Activated CD4-positive, alpha-beta T cell treated with anti-CD3 and anti-CD28 coated beads, Interleukin-2, amount 10 ng/mL, durations not matched to agents 24 days and 14 days (primary cell): ENCODE results near the gene IL12RB1. TPM values are rescaled to one million over a fixed set of nuclear protein-coding genes. Genes with fewer than 3 reads are reported as not detected.
A peak's percentile ranks its signal among the peaks of the same experiment; 100 is the strongest.

Source experiments
- DNase-seq: peaks from one replicate; pipeline ENCODE4 v3.0.0; 2022
- H3K27ac Mint-ChIP-seq: one replicate; pipeline ENCODE4 v1.8.0; 2022; ENCODE audit warnings: mild to moderate bottlenecking, mixed read lengths
- H3K27me3 Mint-ChIP-seq: one replicate; pipeline ENCODE4 v1.8.0; 2022; ENCODE audit warnings: mixed read lengths
- H3K36me3 Mint-ChIP-seq: one replicate; pipeline ENCODE4 v1.8.0; 2022; ENCODE audit warnings: low read depth, mild to moderate bottlenecking, mixed read lengths
- H3K4me1 Mint-ChIP-seq: one replicate; pipeline ENCODE4 v1.8.0; 2021; ENCODE audit warnings: mixed read lengths
- H3K4me3 Mint-ChIP-seq: one replicate; pipeline ENCODE4 v1.8.0; 2022; ENCODE audit warnings: mild to moderate bottlenecking, moderate library complexity, mixed read lengths
- H3K9me3 Mint-ChIP-seq: one replicate; pipeline ENCODE4 v1.8.0; 2021; ENCODE audit warnings: mixed read lengths
- intact Hi-C: fragments of 100-400 bp; cut with micrococcal nuclease; formaldehyde crosslinking; loops from one replicate; pipeline ENCODE4 v1.15.1; 2023
- total RNA-seq: library from RNA; stranded (reverse); gene quantifications from 2 replicates; pipeline ENCODE4 v1.2.3, GENCODE V29; 2022

Gene IL12RB1
- 37.0 and 38.8 TPM in 2 replicates for total RNA-seq

- H3K9me3 Mint-ChIP-seq, result peaks cover 13% of the 10 kb centered on the region
- peaks cover 27% of the 10 kb centered on the region for H3K36me3 Mint-ChIP-seq
- DNase-seq, result peak; percentile 93
- H3K27me3 Mint-ChIP-seq, result no peaks in the 10 kb centered on the region
- peak within 1 kb of the TSS; percentile 99 for H3K27ac Mint-ChIP-seq
- H3K4me1 Mint-ChIP-seq, result peaks cover 59% of the 10 kb centered on the region
- intact Hi-C loops, result loop anchor here (5.0 kb wide), 3 partner anchors 64 to 239 kb away; partner anchors contain the start of gene JAK3
- H3K4me3 Mint-ChIP-seq, result peak within 1 kb of the TSS; percentile 99
Measured at GRCh38 chr19:18086590-18087138, at the start of gene IL12RB1. Gene IL12RB1 (minus strand): TSS chr19:18086934. CDS start chr19:18086823, 111 bp downstream.

- Mint-ChIP-seq H3K4me3 (no peak overlapping the region), H3K9me3 (no peaks in the 10 kb centered on the region), H3K27ac (no peak overlapping the region), H3K27me3 (no peaks in the 10 kb centered on the region), H3K4me1 (no peaks in the 10 kb centered on the region), H3K36me3 (peaks cover 44% of the 10 kb centered on the region)
- intact Hi-C loops, result no loop called here
- DNase-seq, result no peak
Measured at GRCh38 chr19:18135712-18136584, 49.2 kb upstream of the IL12RB1 start.

- H3K27me3 Mint-ChIP-seq, result no peaks in the 10 kb centered on the region
- peaks cover 7% of the 10 kb centered on the region for H3K4me1 Mint-ChIP-seq
- H3K9me3 Mint-ChIP-seq, result no peaks in the 10 kb centered on the region
- no peak overlapping the region for H3K4me3 Mint-ChIP-seq
- H3K36me3 Mint-ChIP-seq, result peaks cover 40% of the 10 kb centered on the region
- intact Hi-C loops, result no loop called here
- no peak for DNase-seq
- H3K27ac Mint-ChIP-seq, result no peak overlapping the region
Measured at GRCh38 chr19:18131841-18132596, 45.3 kb upstream of the IL12RB1 start.

- Mint-ChIP-seq H3K36me3 (peaks cover 36% of the 10 kb centered on the region), H3K9me3 (no peaks in the 10 kb centered on the region), H3K27ac (no peak overlapping the region), H3K4me1 (peaks cover 7% of the 10 kb centered on the region), H3K27me3 (no peaks in the 10 kb centered on the region), H3K4me3 (no peak overlapping the region)
- DNase-seq, result no peak
- intact Hi-C loops, result no loop called here
Measured at GRCh38 chr19:18130523-18131242, 43.9 kb upstream of the IL12RB1 start.

- H3K27ac Mint-ChIP-seq, result no peak overlapping the region
- intact Hi-C loops, result no loop called here
- DNase-seq, result no peak
- no peaks in the 10 kb centered on the region for H3K9me3 Mint-ChIP-seq
- H3K4me3 Mint-ChIP-seq, result no peak overlapping the region
- peaks cover 7% of the 10 kb centered on the region for H3K4me1 Mint-ChIP-seq
- no peaks in the 10 kb centered on the region for H3K27me3 Mint-ChIP-seq
- peaks cover 33% of the 10 kb centered on the region for H3K36me3 Mint-ChIP-seq
Measured at GRCh38 chr19:18128805-18129204, 42.1 kb upstream of the IL12RB1 start.

- Mint-ChIP-seq H3K4me3 (no peak overlapping the region), H3K27me3 (no peaks in the 10 kb centered on the region), H3K27ac (peak overlapping the region; percentile 48), H3K4me1 (peaks cover 7% of the 10 kb centered on the region), H3K9me3 (no peaks in the 10 kb centered on the region), H3K36me3 (peaks cover 39% of the 10 kb centered on the region)
- DNase-seq, result peak; percentile 67
- intact Hi-C loops, result no loop called here
Measured at GRCh38 chr19:18128044-18128443, 41.3 kb upstream of the IL12RB1 start.

GRCh38 chr19:18126097-18126496 lies 39.4 kb upstream of the IL12RB1 start:
- Mint-ChIP-seq H3K27ac (peak overlapping the region; percentile 34), H3K9me3 (no peaks in the 10 kb centered on the region), H3K4me3 (no peak overlapping the region), H3K27me3 (no peaks in the 10 kb centered on the region), H3K4me1 (peaks cover 7% of the 10 kb centered on the region), H3K36me3 (peaks cover 43% of the 10 kb centered on the region)
- DNase-seq, result no peak
- intact Hi-C loops, result no loop called here

- H3K9me3 Mint-ChIP-seq, result no peaks in the 10 kb centered on the region
- peaks cover 24% of the 10 kb centered on the region for H3K4me1 Mint-ChIP-seq
- no peaks in the 10 kb centered on the region for H3K27me3 Mint-ChIP-seq
- H3K27ac Mint-ChIP-seq, result no peak overlapping the region
- peaks cover 38% of the 10 kb centered on the region for H3K36me3 Mint-ChIP-seq
- intact Hi-C loops, result no loop called here
- DNase-seq, result no peak
- H3K4me3 Mint-ChIP-seq, result no peak overlapping the region
Measured at GRCh38 chr19:18123819-18124218, 37.1 kb upstream of the IL12RB1 start.

GRCh38 chr19:18122860-18123795 lies 36.4 kb upstream of the IL12RB1 start:
- no peak for DNase-seq
- H3K9me3 Mint-ChIP-seq, result no peaks in the 10 kb centered on the region
- H3K4me3 Mint-ChIP-seq, result no peak overlapping the region
- no peak overlapping the region for H3K27ac Mint-ChIP-seq
- H3K36me3 Mint-ChIP-seq, result peaks cover 35% of the 10 kb centered on the region
- H3K4me1 Mint-ChIP-seq, result peaks cover 26% of the 10 kb centered on the region
- H3K27me3 Mint-ChIP-seq, result no peaks in the 10 kb centered on the region
- intact Hi-C loops, result no loop called here

GRCh38 chr19:18122424-18122823 lies 35.7 kb upstream of the IL12RB1 start:
- Mint-ChIP-seq H3K36me3 (peaks cover 35% of the 10 kb centered on the region), H3K9me3 (no peaks in the 10 kb centered on the region), H3K27me3 (no peaks in the 10 kb centered on the region), H3K4me3 (no peak overlapping the region), H3K4me1 (peaks cover 25% of the 10 kb centered on the region), H3K27ac (peak overlapping the region; percentile 34)
- intact Hi-C loops, result no loop called here
- no peak for DNase-seq

GRCh38 chr19:18121166-18121565 lies 34.4 kb upstream of the IL12RB1 start:
- intact Hi-C loops, result no loop called here
- Mint-ChIP-seq H3K4me3 (no peak overlapping the region), H3K9me3 (no peaks in the 10 kb centered on the region), H3K27ac (no peak overlapping the region), H3K36me3 (peaks cover 35% of the 10 kb centered on the region), H3K27me3 (no peaks in the 10 kb centered on the region), H3K4me1 (peaks cover 30% of the 10 kb centered on the region)
- DNase-seq, result no peak

- Mint-ChIP-seq H3K4me3 (peak overlapping the region; percentile 85), H3K27ac (peak overlapping the region; percentile 97), H3K9me3 (no peaks in the 10 kb centered on the region), H3K36me3 (peaks cover 34% of the 10 kb centered on the region), H3K27me3 (no peaks in the 10 kb centered on the region), H3K4me1 (peaks cover 30% of the 10 kb centered on the region)
- no peak for DNase-seq
- intact Hi-C loops, result no loop called here
Measured at GRCh38 chr19:18120127-18120526, 33.4 kb upstream of the IL12RB1 start.
